ENCODE results near the gene PTPRR.

DNA sequence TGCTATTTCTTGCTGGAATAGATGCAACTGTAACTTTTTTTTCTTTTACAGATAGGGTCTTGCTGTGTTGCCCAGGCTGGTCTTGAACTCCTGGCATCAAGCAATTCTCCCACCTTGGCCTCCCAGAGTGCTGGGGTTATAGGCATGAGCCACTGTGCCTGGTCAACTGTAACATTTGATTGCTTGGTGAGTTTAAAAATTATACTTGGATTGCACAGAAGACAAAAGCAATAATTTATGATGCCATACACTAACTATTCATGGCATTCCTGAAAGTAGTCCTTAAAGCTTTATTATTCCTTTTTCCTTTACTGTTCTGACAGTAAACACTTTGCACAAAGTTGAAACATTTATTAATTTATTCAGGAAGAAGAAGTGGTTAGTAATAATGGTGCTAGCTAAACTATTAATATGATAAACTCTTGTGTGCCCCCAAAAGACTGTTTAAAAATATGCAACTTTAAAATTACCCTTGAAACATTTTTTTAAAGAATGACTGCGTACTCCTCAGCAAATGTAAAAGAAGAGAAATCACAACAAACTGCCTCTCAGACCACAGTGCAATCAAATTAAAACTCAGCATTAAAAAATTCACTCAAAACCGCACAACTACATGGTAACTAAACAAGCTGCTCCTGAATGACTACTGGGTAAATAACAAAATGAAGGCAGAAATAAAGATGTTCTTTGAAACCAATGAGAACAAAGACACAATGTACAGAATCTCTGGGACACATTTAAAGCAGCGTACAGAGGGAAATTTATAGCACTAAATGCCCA, 291.6 kb downstream of the PTPRR start:
- no peak for TF ChIP-seq CTCF (IDR thresholded peaks at IDR 0.05)
- TF ChIP-seq EZH2 (IDR thresholded peaks at IDR 0.05; ENCODE audit: borderline replicate concordance, insufficient read depth, low read depth, low read length, poor library complexity, severe bottlenecking) = no peak

All from B cell (primary cell).